ENCODE results near the gene WDR33. TPM values are rescaled to one million over a fixed set of nuclear protein-coding genes. Genes with fewer than 3 reads are reported as not detected.

WDR33 gene
- total and polyA plus RNA-seq, 2 donors from 2014 or later = 19.8 to 60.2 TPM

- H3K9ac ChIP-seq (ENCODE audit: low read length in 3 of 3) = no peak overlapping the region
- intact Hi-C loops (cut with DNase I) = no loop called here
- FAIRE-seq = no peak
- H3K4me1 ChIP-seq (ENCODE audit: control insufficient read depth in 2 of 3, insufficient read depth in 2 of 3, low read depth in 1 of 3, low read length in 3 of 3) = peaks cover 0 to 24% (median 6%) of the 10 kb centered on the region in 3 donors
- no peaks in the 10 kb centered on the region for H3K9me3 ChIP-seq (ENCODE audit: control insufficient read depth in 2 of 3, insufficient read depth in 1 of 3, low read length in 3 of 3)
- no peak overlapping the region for H3K4me3 ChIP-seq (ENCODE audit: low read length in 3 of 3)
- no peak for TF ChIP-seq CTCF (IDR thresholded peaks at IDR 0.05; ENCODE audit: borderline replicate concordance, extremely low read depth, insufficient read depth)
- DNase-seq = peak in 1 of 5 donors; percentile 72
- no peaks in the 10 kb centered on the region for H3K36me3 ChIP-seq (ENCODE audit: control insufficient read depth in 2 of 3, insufficient read depth in 3 of 3, low read length in 3 of 3)
- H3K27ac ChIP-seq (ENCODE audit: low read depth in 2 of 2, low read length in 2 of 2) = no peak overlapping the region
- no peaks in the 10 kb centered on the region for H3K27me3 ChIP-seq (ENCODE audit: control insufficient read depth, insufficient read depth, low read length)
Measured at GRCh38 chr2:127651381-127651809, 159.6 kb downstream of the WDR33 start.

Other genes with a start within 250 kb of the WDR33 start
- gene GPR17, start 165.0 kb downstream of the WDR33 start, total RNA-seq = 0.50 TPM
- 0.39 TPM for gene GPR17, start 165.0 kb downstream of the WDR33 start, polyA plus RNA-seq (ENCODE audit: insufficient read depth, low read depth, low replicate concordance)
- 101 TPM for gene LIMS2, start 135.6 kb downstream of the WDR33 start, total RNA-seq
- gene LIMS2, start 135.6 kb downstream of the WDR33 start, polyA plus RNA-seq (ENCODE audit: insufficient read depth, low read depth, low replicate concordance) = 107 TPM
- 9.3 TPM for gene SFT2D3, start 109.7 kb downstream of the WDR33 start, total RNA-seq
- gene SFT2D3, start 109.7 kb downstream of the WDR33 start, polyA plus RNA-seq (ENCODE audit: insufficient read depth, low read depth, low replicate concordance) = 5.1 TPM
- 21.5 TPM for gene POLR2D, start 47.0 kb upstream of the WDR33 start, total RNA-seq
- 7.9 TPM for gene POLR2D, start 47.0 kb upstream of the WDR33 start, polyA plus RNA-seq (ENCODE audit: insufficient read depth, low read depth, low replicate concordance)
- gene AMMECR1L, start 74.8 kb upstream of the WDR33 start, total RNA-seq = 16.4 TPM
- gene AMMECR1L, start 74.8 kb upstream of the WDR33 start, polyA plus RNA-seq (ENCODE audit: insufficient read depth, low read depth, low replicate concordance) = 6.3 TPM
- 17.5 TPM for gene SAP130, start 216.9 kb upstream of the WDR33 start, total RNA-seq
- 6.2 TPM for gene SAP130, start 216.9 kb upstream of the WDR33 start, polyA plus RNA-seq (ENCODE audit: insufficient read depth, low read depth, low replicate concordance)